ENCODE data around the gene TNIK. TPM values are rescaled to one million over a fixed set of nuclear protein-coding genes. Genes with fewer than 3 reads are reported as not detected.
A peak's percentile ranks its signal among the peaks of the same experiment; 100 is the strongest.

Gene TNIK
- total and polyA plus RNA-seq, 10 donors, result 0.85 to 34.5 (median 14.1) TPM

DNA sequence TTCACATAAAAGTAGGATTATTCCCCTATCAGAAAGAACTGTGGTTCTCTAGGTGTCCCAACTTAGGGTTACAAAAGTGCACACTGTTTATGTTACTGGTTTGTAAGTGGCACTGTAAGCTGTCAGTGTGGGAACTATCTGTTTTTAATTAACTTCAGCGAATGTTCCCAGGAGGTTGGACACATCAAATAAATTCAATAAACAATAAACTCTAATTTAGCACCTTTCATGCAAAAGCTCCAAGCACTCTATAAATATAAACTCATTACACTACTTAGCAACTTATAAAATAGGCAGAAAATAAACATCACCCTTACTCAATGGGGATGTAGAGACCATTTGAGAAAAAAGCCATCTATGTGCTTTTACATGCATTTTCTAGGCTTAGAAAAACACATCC lies 265.2 kb downstream of the TNIK start:
- 89 to 97% (median 94%) methylated on average over 1 of the region's 1 CpG for WGBS, 5 donors
- DNase-seq, result no peak
- no peak for TF ChIP-seq POLR2A (IDR thresholded peaks at IDR 0.05)
- Histone ChIP-seq H3K27me3 (replicated peaks in 1 of 7) (no peaks in the 10 kb centered on the region), H3K27ac (no peak overlapping the region), H3K36me3 (no peaks in the 10 kb centered on the region), H3K4me3 (no peak overlapping the region), H3K4me1 (no peaks in the 10 kb centered on the region), H3K9me3 (no peaks in the 10 kb centered on the region)
- intact Hi-C loops (cut with DNase I; ENCODE audit: low total_unique reads), result no loop called here

DNA sequence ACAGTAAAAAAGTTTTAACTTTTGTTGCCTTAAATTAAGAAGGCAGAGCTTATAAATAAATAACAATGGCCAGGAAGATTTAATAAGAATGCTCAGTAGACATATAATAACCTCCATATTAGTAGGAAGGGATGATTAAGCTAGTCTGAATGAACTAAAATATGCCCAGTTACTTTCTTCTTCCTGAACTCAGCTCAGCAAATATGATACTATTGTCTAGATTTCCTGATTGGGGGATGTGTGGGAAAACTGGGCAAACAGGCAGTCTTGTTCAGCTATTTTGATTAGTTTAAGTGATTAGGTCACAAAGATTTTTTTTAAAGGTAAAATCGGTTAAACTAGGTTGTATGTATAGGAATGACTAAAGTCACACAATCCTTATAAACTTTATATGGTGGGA lies 266.5 kb downstream of the TNIK start:
- Histone ChIP-seq H3K9me3 (no peaks in the 10 kb centered on the region), H3K27me3 (replicated peaks in 1 of 7) (no peaks in the 10 kb centered on the region), H3K4me1 (no peaks in the 10 kb centered on the region), H3K4me3 (no peak overlapping the region), H3K36me3 (no peaks in the 10 kb centered on the region), H3K27ac (peak overlapping the region in 1 of 8 donors; percentile 1)
- TF ChIP-seq POLR2AphosphoS5 (IDR thresholded peaks at IDR 0.05) (no peak), POLR2A (IDR thresholded peaks at IDR 0.05) (no peak)
- TF ChIP-seq, protein P1, sequence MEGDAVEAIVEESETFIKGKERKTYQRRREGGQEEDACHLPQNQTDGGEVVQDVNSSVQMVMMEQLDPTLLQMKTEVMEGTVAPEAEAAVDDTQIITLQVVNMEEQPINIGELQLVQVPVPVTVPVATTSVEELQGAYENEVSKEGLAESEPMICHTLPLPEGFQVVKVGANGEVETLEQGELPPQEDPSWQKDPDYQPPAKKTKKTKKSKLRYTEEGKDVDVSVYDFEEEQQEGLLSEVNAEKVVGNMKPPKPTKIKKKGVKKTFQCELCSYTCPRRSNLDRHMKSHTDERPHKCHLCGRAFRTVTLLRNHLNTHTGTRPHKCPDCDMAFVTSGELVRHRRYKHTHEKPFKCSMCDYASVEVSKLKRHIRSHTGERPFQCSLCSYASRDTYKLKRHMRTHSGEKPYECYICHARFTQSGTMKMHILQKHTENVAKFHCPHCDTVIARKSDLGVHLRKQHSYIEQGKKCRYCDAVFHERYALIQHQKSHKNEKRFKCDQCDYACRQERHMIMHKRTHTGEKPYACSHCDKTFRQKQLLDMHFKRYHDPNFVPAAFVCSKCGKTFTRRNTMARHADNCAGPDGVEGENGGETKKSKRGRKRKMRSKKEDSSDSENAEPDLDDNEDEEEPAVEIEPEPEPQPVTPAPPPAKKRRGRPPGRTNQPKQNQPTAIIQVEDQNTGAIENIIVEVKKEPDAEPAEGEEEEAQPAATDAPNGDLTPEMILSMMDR (IDR thresholded peaks at IDR 0.05 in 8 of 11, conservative IDR thresholded peaks at IDR 0.05 in 3 of 11), result no peak
- 79 to 91% (median 84%) methylated on average over 1 of the region's 1 CpG for WGBS, 5 donors
- DNase-seq, result no peak
- intact Hi-C loops (cut with DNase I; ENCODE audit: low total_unique reads), result no loop called here

DNA sequence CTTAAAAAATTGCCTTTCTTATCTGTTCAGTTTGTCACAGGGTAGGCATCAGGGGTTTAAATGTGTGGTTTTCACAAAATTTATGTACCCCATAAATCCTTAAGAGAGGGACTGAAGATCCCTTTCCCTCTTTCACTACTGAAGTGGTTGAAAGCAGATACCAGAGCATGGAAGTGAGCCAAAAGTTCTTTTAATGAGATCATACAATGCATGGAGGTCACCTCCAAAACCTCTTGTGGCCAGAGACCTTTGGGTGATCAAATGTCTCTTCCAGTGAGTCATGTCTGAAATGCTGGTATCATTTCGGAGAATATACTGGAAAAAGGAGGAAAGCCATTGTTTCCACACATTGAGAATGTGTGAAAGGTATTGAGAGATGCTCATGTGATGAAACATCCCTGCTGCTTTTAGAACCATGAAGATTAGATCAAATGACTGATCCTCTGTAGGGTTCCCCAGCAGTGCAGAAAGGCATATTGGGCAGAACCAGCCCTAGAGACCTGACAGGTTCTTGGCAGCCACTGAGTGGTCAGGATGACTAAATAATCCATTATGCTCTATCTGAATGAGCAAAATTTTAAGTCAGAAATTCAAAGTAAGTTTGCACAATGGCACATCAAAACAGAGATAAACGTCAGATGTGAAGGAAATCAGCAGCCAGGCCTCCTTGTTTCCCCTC lies 267.9 kb downstream of the TNIK start:
- 86 to 92% (median 90%) methylated on average over 2 of the region's 2 CpGs for WGBS, 5 donors
- intact Hi-C loops (cut with DNase I; ENCODE audit: low total_unique reads), result no loop called here
- Histone ChIP-seq H3K9me3 (no peaks in the 10 kb centered on the region), H3K36me3 (no peaks in the 10 kb centered on the region), H3K27ac (no peak overlapping the region), H3K4me3 (no peak overlapping the region), H3K27me3 (replicated peaks in 1 of 7) (no peaks in the 10 kb centered on the region), H3K4me1 (no peaks in the 10 kb centered on the region)
- DNase-seq, result no peak
- no peak for TF ChIP-seq POLR2AphosphoS5 (IDR thresholded peaks at IDR 0.05)
- no peak for TF ChIP-seq POLR2A (IDR thresholded peaks at IDR 0.05)
- TF ChIP-seq, protein P1 (IDR thresholded peaks at IDR 0.05 in 8 of 11, conservative IDR thresholded peaks at IDR 0.05 in 3 of 11), result no peak

DNA sequence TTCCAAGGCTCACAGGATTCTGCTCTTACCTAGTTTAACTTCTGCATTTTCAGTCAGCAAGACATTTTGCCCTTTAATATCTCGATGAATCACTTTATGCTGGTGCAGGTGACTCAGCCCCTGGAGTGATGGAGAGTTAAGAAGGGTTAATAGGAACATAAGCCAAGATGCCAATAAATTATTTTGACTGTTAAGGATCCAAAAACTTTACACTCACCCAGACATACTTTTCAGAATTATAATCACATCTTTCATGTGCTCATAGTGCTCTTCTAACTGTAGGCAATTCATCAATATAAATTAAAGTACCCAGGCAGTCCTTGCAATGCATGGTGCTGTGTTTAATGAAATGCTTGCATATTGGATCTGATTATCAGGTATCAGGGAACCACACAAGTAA lies 269.5 kb downstream of the TNIK start:
- intact Hi-C loops (cut with DNase I; ENCODE audit: low total_unique reads), result no loop called here
- Histone ChIP-seq H3K4me1 (no peaks in the 10 kb centered on the region), H3K36me3 (no peaks in the 10 kb centered on the region), H3K27me3 (replicated peaks in 1 of 7) (no peaks in the 10 kb centered on the region), H3K4me3 (no peak overlapping the region), H3K27ac (no peak overlapping the region), H3K9me3 (no peaks in the 10 kb centered on the region)
- DNase-seq, result no peak
- 51 to 74% (median 52%) methylated on average over 1 of the region's 1 CpG for WGBS, 5 donors
- TF ChIP-seq POLR2AphosphoS5 (IDR thresholded peaks at IDR 0.05) (no peak), POLR2A (IDR thresholded peaks at IDR 0.05) (no peak)
- TF ChIP-seq, protein P1 (IDR thresholded peaks at IDR 0.05 in 8 of 11, conservative IDR thresholded peaks at IDR 0.05 in 3 of 11), result no peak
